ENCODE results near the gene RPS14.
"Not testable (repeated sequence)": the region's sequence is repeated elsewhere in the genome, so short reads cannot be mapped to it uniquely, and the experiment has no call there.

Gene RPS14

GRCh38 chr5:150443242-150444075 lies 6.1 kb downstream of the RPS14 start:
- no peak for FAIRE-seq

- FAIRE-seq, result no peak
Measured at GRCh38 chr5:150442699-150443080, 6.8 kb downstream of the RPS14 start.

GRCh38 chr5:150441813-150442698 lies 7.5 kb downstream of the RPS14 start:
- FAIRE-seq, result no peak

GRCh38 chr5:150440948-150441812 lies 8.4 kb downstream of the RPS14 start:
- FAIRE-seq, result no peak

GRCh38 chr5:150438873-150439546 lies 10.5 kb downstream of the RPS14 start:
- no peak for FAIRE-seq

- no peak for FAIRE-seq
Measured at GRCh38 chr5:150436141-150436680, 13.3 kb downstream of the RPS14 start.

- no peak for FAIRE-seq
Measured at GRCh38 chr5:150434464-150434863, 15.1 kb downstream of the RPS14 start.

- no peak for FAIRE-seq
Measured at GRCh38 chr5:150431574-150431973, 18.0 kb downstream of the RPS14 start.

- FAIRE-seq, result no peak
Measured at GRCh38 chr5:150431048-150431447, 18.5 kb downstream of the RPS14 start.

- no peak for FAIRE-seq
Measured at GRCh38 chr5:150429410-150429873, 20.1 kb downstream of the RPS14 start.

- FAIRE-seq, result no peak
Measured at GRCh38 chr5:150428978-150429377, 20.6 kb downstream of the RPS14 start.

GRCh38 chr5:150428106-150428876 lies 21.2 kb downstream of the RPS14 start:
- no peak for FAIRE-seq

GRCh38 chr5:150426165-150426564 lies 23.4 kb downstream of the RPS14 start:
- not testable (repeated sequence) for FAIRE-seq

- FAIRE-seq, result no peak
Measured at GRCh38 chr5:150422758-150423157, 26.8 kb downstream of the RPS14 start.

GRCh38 chr5:150422075-150422474 lies 27.5 kb downstream of the RPS14 start:
- FAIRE-seq, result no peak

- no peak for FAIRE-seq
Measured at GRCh38 chr5:150419630-150420270, 29.8 kb downstream of the RPS14 start.

- not testable (repeated sequence) for FAIRE-seq
Measured at GRCh38 chr5:150413902-150414790, 35.4 kb downstream of the RPS14 start.

GRCh38 chr5:150413176-150413901 lies 36.2 kb downstream of the RPS14 start:
- no peak for FAIRE-seq

Measured in islet of Langerhans (tissue), 1 donor.